HG02943 (cell line): ENCODE data around the gene STK26.
"Not testable (repeated sequence)": the region's sequence is repeated elsewhere in the genome, so short reads cannot be mapped to it uniquely, and the experiment has no call there.

Experiments
- ATAC-seq: cut with Tn5 transposase; IDR thresholded peaks from one replicate; pipeline ENCODE4 v1.9.1; 2021; ENCODE audit warnings: mild to moderate bottlenecking, low read depth, moderate library complexity; ENCODE audit not compliant: unreplicated experiment

STK26 gene

GRCh38 chrX:132034648-132035047 lies 11.5 kb downstream of the STK26 start:
- no peak for ATAC-seq

GRCh38 chrX:132037479-132037993 lies 14.4 kb downstream of the STK26 start:
- ATAC-seq, result no peak

GRCh38 chrX:132040066-132040465 lies 17.0 kb downstream of the STK26 start:
- no peak for ATAC-seq

- ATAC-seq, result no peak
Measured at GRCh38 chrX:132041015-132041414, 17.9 kb downstream of the STK26 start.

- ATAC-seq, result no peak
Measured at GRCh38 chrX:132043977-132044376, 20.9 kb downstream of the STK26 start.

GRCh38 chrX:132044953-132045352 lies 21.9 kb downstream of the STK26 start:
- no peak for ATAC-seq

GRCh38 chrX:132045456-132045855 lies 22.4 kb downstream of the STK26 start:
- no peak for ATAC-seq

GRCh38 chrX:132046533-132046932 lies 23.4 kb downstream of the STK26 start:
- no peak for ATAC-seq

GRCh38 chrX:132051778-132052177 lies 28.7 kb downstream of the STK26 start:
- not testable (repeated sequence) for ATAC-seq

GRCh38 chrX:132058050-132058449 lies 34.9 kb downstream of the STK26 start:
- no peak for ATAC-seq

GRCh38 chrX:132058975-132059374 lies 35.9 kb downstream of the STK26 start:
- no peak for ATAC-seq

GRCh38 chrX:132059973-132060540 lies 37.0 kb downstream of the STK26 start:
- ATAC-seq, result no peak

GRCh38 chrX:132063334-132063733 lies 40.2 kb downstream of the STK26 start:
- no peak for ATAC-seq

- ATAC-seq, result no peak
Measured at GRCh38 chrX:132063862-132064261, 40.8 kb downstream of the STK26 start.

- ATAC-seq, result no peak
Measured at GRCh38 chrX:132068405-132068804, 45.3 kb downstream of the STK26 start.

GRCh38 chrX:132071254-132071653 lies 48.2 kb downstream of the STK26 start:
- no peak for ATAC-seq

- ATAC-seq, result no peak
Measured at GRCh38 chrX:132077414-132077813, 54.3 kb downstream of the STK26 start.

- ATAC-seq, result no peak
Measured at GRCh38 chrX:132077912-132078311, 54.8 kb downstream of the STK26 start.

- ATAC-seq, result no peak
Measured at GRCh38 chrX:132085786-132086185, 62.7 kb downstream of the STK26 start.

- no peak for ATAC-seq
Measured at GRCh38 chrX:132086672-132087071, 63.6 kb downstream of the STK26 start.

- ATAC-seq, result no peak
Measured at GRCh38 chrX:132088864-132089263, 65.8 kb downstream of the STK26 start.

- ATAC-seq, result no peak
Measured at GRCh38 chrX:132090403-132091159, 67.5 kb downstream of the STK26 start.
